HG03196 (cell line): ENCODE results near the gene VSIG10.
A peak's percentile ranks its signal among the peaks of the same experiment; 100 is the strongest.
"Not testable (repeated sequence)": the region's sequence is repeated elsewhere in the genome, so short reads cannot be mapped to it uniquely, and the experiment has no call there.

ENCODE experiments used
- ATAC-seq: cut with Tn5 transposase; IDR thresholded peaks from one replicate; pipeline ENCODE4 v1.9.1; 2021; ENCODE audit not compliant: unreplicated experiment

The VSIG10 gene

DNA sequence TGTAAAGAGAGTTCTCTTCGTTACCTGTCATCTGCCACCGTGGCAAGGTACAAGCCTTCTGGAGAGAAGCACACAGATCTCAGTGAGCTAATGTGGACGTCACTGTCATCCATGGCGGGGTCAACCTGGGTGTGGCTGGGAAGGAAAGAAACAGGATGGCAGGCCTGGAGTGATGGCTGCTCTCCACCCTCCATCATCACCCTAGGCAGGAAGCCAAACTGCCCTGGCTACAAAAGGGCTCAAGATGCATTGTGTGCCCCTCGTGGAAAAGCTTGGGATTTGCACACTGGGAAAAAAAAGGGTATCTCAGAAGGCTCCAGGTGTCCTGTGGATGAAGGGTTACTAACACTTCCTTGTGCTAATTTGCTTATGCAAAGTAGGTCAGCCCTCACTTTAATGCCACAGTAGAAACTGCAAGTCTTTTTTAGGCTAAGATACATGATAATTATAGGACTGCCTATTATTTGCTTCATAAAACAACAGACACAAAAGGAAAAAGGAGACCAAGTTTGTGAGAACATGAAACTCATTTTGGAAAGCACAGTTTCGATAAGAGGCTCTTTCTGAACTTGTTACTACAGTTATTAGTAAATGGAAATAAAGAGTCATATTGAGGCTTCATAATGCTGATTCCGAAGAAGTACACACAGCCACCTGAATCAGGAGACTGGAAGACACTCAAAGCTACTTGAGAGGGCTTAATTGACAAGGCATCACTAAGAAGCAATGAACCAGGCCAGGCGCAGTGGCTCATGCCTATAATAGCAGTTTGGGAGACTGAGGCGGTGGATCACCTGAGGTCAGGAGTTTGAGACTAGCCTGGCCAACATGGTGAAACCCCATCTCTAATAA lies 68.4 kb downstream of the VSIG10 start:
- ATAC-seq, result peak; percentile 74

DNA sequence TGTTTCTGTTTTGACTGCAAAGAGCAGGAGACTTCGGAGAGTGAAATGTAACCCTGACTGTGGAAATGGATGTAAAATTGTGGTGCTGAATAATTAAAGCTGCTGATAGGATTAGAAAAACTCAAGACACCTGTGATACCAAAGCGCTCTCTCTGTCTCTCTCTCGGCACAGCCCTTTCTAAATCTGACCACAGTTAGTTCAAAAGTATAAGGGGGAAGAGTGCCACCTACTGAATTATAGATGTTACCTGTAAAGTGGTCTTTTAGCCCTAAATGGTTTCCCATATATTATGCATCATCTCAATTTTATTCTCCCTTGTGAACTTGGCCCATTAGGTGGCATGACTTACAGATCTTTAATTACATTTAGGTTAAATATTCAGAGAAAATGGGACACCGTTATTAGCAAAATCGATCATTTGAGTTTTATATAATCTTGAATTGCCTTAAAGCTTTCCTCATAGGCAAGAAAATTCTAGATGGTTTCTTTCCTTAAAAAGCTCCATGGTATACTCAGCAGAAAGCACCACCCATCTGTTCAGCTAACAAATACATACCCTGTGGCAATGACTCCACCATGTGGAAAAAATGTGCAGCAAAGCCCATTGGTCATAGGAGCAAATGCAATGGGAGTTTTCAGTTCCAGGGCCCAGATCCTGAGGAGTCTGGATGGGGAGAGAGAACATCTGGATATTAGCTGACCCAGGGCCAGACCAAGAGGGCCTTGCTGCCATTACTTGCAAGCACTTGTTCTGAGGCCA lies 69.2 kb downstream of the VSIG10 start:
- ATAC-seq, result no peak

DNA sequence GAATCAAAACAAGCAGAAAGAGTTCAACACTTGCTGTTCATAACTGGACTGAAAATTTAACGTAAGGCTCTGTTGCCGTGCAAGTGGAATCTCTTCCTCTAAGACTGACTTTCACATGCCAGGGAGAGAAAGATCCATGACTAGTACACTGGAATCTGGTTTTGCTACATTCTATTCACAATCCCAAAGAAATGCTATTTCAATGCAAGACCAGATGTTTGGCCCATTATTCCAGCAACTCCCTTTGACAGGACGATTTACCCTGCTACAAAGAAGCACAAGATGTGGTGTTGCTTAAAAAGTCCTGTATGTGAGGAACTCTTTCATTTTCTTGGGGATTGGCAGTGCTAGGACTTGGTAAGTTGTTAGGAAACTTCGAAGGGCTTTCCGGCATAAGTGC lies 69.9 kb downstream of the VSIG10 start:
- ATAC-seq, result no peak

DNA sequence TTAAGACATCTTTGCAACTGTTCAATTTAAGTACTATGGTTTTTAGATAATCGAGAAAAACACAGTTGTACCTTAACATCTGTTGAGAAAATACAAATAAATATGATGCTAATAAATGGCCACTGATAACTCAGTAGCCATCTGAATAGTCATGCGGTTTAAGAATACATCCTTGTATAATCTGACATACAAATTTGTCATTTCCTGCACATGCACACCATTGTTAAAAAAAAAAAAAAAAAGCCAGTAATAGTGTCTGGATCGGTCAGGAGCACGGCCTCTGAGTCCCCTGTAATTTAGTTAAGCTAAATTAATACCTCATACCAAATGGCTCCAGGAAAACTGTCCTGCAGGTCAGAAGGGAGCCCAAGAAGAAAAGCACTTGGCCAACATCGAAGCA lies 70.5 kb downstream of the VSIG10 start:
- ATAC-seq, result no peak

DNA sequence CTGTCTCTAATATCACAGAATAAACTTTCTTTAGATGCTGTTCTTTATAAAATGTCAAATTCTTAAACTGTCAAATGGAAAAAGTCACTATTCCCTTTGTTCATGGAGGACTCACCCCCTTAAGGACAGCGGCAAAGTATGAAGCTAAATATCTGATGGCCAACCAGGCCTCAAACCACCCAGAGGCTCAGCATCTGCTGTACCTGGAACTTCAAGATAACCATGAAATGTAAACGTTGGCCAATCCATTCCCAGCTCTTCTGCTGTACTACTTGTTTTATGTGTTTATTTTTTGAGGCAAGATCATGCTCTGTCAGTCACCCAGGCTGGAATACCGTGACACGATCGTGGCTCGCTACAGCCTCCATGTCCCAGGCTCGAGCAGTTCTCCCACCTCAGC lies 71.6 kb downstream of the VSIG10 start:
- no peak for ATAC-seq

DNA sequence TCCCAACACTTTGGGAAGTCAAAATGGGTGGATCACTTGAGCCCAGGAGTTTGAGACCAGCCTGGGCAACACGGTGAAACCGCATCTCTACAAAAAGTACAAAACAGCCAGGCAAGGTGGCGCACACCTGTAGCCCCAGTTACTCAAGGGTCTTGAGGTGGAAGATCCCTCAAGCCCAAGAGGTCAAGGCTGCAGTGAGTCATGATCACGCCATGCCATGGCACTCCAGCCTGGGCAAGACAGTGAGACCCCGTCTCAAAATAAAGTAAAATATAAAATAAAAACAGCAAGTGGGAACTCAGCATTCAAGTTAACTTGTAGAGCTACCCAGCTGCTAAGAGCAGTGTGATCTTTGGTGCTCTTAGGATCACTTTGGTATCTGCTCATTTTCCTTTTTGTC lies 74.6 kb downstream of the VSIG10 start:
- ATAC-seq, result no peak

DNA sequence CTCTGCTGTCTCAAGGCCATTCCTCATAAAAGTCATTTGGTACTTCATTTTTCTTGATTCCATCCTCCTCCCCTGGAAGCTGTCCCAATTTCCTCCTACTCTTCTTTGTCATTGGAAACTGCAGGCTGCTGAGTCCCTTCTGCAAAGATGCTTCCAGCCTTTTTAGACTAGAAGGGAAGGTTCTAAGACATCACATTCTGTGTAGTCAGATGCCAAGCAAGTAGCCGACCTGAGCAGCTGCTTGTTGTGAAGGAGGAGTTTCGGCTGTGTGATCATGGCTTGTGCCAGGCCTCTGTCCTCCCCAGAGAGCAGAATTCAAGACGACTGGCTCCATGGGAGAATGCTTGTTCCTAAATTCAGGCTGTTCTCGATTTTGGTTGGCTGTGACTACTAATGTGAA lies 78.6 kb downstream of the VSIG10 start:
- ATAC-seq, result no peak

DNA sequence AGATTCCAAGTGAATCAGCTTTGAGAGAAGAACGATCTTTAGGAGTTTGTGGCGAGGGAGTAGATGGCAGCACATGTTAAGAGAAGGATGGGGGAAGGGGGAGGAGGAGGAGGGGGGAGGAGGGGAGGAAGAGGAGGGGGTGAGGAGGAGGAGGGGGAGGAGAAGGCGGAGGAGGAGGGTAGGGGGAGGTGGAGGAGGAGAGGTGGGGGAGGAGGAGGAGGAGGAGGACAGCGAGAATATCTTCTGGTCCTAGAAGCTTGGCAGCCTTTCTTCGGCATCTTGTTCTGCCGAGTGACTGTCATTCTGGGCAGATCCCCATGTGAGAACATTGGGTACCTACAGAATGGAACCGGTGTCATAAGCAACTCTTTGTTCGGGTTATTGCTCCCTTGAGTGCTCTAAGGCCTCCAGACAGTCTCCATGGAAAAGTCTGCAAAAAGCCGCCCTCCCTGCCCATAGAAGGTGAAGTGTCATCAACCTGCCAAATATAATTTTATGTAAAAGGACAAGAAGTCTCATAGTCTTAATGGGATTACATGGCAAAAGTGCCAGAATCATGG lies 80.4 kb downstream of the VSIG10 start:
- no peak for ATAC-seq

DNA sequence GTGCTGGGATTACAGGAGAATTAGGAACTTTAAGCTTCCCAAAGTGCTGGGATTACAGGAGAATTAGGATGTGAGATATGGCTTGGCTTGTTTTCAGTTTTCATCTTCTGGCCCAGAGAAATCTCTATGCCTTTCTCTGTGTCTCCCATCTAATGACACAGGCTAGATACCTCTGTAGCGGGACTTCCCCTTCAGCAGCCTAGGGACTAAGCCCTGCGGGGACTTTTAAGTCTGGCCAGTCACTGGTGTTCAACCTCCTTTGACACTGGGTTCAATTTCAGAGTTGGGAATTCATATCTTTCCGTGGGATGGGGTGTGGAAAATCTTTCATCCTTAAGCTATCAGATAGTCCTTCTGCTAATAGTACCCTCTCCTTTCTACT lies 81.1 kb downstream of the VSIG10 start:
- ATAC-seq, result no peak

DNA sequence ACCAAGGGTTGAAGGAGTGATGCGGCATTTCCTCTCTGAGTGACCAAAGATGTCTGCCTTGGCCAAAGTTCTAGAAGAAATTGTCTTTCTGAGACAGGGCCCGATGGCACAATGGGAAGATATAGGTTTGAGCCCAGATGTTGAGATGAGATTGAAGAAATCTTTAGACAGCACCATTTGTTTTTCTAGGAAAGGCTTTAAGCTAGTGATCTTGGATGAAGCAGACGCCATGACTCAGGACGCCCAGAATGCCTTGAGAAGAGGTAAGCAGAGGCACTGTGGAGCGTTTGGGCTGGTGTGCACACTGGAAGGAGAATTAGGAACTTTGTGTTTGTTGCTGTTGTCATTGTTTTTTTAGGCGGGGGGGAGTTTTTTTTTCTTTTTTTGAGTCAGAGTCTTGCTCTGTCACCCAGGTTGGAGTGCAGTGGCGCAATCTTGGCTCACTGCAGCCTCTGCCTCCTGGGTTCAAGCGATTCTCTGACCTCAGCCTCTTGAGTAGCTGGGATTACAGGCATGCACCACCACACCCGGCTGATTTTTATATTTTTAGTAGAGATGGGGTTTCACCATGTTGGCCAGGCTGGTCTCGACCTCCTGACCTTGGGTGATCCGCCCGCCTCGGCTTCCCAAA lies 81.6 kb downstream of the VSIG10 start:
- ATAC-seq, result not testable (repeated sequence)

DNA sequence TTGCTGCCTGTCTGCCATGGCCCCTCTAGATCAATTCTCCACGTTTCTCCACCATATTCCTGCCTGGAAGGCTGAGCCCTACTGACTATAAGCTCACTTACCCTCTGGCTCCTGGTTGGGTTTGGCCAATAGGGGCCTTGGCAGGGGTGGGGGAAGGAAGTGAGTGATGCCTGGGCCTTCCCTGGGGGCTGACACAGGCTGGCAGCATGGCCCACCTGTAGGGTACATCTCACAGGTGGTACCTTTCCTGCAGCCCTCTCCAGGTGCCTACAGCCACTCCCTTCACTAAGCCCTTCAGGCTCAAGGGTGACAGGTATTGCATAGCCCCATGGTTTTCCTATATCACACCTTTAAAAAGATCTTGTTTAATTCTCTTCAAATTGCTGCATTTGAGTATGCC lies 83.8 kb downstream of the VSIG10 start:
- ATAC-seq, result no peak

DNA sequence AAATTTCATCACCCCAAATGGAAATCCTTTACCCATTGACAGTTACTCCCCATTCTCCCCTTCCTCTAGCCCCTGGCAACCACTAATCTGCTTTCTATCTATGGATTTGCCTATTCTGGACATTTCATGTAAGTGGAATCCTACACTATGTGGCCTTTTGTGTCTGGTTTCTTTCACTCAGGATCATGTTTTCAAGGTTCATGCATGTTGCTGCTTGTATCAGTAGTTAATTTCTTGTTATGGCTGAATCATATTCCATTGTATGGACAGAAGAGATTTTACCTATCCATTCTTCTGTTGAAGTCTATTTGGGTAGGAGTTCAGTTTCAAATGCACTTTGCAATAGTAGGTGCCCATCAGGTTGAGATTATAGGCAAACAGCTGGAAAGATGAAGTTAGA lies 85.9 kb downstream of the VSIG10 start:
- no peak for ATAC-seq

DNA sequence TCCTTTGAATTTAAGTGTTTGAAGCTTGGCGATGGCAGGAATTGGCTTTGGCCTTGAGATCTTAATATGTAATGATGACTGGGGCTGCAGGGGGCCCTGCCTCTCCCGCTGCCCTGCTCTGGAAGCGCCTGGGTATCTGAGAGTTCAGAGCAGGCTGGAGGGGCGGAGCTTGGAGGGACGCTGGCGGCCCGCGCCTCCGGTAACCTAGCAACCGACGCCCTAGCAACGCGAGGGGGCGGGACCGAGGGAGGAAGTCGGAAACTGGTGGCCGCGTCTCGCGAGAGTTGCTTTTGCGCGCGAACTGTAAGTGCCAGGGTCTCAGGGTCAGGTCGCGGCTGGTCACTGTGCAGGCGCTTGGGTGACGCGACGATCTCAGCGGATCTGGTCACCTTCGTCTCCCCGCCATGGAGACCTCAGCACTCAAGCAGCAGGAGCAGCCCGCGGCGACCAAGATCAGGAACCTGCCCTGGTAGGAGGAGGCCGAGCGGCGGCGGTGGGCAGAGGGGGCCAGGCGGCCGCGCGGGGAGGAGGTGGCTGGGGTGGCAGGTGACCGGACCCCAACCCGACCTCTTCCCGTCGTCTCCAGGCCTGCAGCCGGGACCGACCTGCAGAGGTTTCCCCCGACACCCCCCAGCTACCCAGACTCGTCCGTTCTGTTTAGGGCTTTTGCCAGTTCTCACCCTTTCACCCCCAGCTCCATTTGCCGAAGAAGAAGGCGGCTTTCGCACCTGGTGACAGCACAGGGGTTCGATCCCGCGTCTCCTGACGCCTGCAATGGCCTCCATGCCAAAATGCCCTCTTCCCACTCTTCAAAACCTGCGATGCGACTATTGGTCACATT lies 87.2 kb downstream of the VSIG10 start, which contains the start of gene RFC5:
Gene RFC5 (plus strand): TSS at position 280 of the 841 bp plus-strand sequence. CDS start 125 bp downstream, at position 405.
- ATAC-seq, result peak; percentile 99

DNA sequence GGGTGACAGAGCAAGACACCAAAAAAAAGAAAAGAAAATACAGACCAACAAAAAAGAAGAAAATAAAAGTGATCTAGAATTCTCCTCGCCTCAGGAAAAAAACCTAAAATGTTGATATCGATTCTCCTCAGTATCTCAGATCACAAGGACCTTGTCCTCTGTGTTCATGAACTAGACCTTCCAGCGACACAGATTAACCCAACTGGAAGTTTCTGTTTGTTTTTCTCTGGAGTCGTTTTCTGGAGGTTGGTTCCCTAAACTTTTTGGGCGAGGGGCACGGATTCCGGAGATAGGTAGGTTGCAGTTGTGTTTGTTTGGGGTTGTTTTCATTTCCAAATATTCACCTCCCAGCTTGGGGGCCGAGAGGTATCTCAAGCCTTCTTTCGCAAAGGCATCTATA lies 87.9 kb downstream of the VSIG10 start:
- ATAC-seq, result no peak

DNA sequence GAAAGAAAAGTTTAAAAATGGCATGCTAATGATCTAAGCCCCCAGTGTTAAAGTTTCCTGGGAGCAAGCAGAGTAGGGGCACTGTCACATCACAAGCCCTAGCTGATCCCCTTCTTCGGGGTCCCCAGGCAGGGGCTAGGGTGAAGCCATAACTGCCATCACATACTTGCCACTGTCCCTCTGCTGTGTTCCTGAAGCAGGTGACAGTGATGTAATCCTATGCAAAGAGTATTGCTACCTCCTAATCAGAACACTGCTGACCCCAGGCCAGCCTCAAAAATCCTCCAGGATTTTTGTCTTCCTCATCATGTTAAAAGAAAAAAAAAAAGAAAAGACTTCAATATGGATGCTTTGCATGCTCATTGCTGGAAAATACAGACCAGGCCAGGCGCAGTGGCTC lies 88.5 kb downstream of the VSIG10 start:
- no peak for ATAC-seq
